Activated naive CD8-positive, alpha-beta T cell (primary cell): ENCODE data around the gene TSPAN5.

Experiments used
- H3K27ac Mint-ChIP-seq: one replicate; pipeline ENCODE4 v1.8.0; 2021; ENCODE audit warnings: mixed read lengths
- H3K27me3 Mint-ChIP-seq: one replicate; pipeline ENCODE4 v1.8.0; 2021; ENCODE audit warnings: mixed read lengths
- H3K36me3 Mint-ChIP-seq: one replicate; pipeline ENCODE4 v1.8.0; 2021; ENCODE audit warnings: mixed read lengths
- H3K4me1 Mint-ChIP-seq: one replicate; pipeline ENCODE4 v1.8.0; 2021; ENCODE audit warnings: low read depth, mixed read lengths
- H3K4me3 Mint-ChIP-seq: one replicate; pipeline ENCODE4 v1.8.0; 2021; ENCODE audit warnings: mild to moderate bottlenecking, mixed read lengths
- H3K9me3 Mint-ChIP-seq: one replicate; pipeline ENCODE4 v1.8.0; 2021; ENCODE audit warnings: low read depth, mixed read lengths

TSPAN5 gene

DNA sequence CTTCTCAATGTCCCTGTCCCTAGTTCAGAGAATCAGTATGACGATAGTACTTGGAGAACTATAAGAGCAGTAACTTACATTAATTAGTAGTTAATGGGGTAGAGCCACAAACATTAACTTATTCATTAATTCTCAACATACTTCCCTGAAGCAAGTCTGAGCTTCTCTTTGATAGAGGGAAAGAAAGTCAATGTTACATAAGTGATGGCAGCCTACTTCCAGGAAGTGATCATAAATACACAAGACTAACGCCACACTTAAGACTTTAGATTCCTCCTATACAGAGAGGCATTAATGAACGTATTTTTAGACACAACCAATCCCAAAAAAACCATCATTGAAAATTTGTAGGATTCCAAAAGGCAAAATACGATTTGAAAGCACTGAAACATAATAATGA lies 33.8 kb downstream of the TSPAN5 start:
- Mint-ChIP-seq H3K4me1 (peaks cover 54% of the 10 kb centered on the region), H3K9me3 (no peaks in the 10 kb centered on the region), H3K27me3 (no peaks in the 10 kb centered on the region), H3K27ac (no peak overlapping the region), H3K4me3 (peak overlapping the region; percentile 64), H3K36me3 (peaks cover 2% of the 10 kb centered on the region)

DNA sequence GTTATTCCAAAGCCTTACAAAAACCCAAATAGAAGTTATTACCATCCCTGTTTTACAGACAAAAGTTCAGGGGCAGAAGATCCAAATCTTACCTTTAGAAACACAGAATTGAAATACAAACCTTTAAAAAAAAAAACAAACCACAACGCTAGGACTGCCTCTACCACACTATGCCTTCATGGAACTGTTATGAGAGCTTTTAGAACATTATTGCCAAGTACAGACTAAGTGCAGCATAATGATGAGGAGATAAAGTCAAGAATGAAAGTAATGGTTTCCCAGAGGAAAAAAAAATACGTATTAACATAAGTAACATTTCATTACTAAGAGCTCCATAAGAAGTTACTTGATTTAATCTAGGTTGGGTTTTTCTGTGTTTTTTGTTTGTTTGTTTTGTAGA lies 34.3 kb downstream of the TSPAN5 start:
- Mint-ChIP-seq H3K4me1 (peaks cover 57% of the 10 kb centered on the region), H3K36me3 (peaks cover 2% of the 10 kb centered on the region), H3K27me3 (no peaks in the 10 kb centered on the region), H3K4me3 (no peak overlapping the region), H3K27ac (no peak overlapping the region), H3K9me3 (no peaks in the 10 kb centered on the region)

DNA sequence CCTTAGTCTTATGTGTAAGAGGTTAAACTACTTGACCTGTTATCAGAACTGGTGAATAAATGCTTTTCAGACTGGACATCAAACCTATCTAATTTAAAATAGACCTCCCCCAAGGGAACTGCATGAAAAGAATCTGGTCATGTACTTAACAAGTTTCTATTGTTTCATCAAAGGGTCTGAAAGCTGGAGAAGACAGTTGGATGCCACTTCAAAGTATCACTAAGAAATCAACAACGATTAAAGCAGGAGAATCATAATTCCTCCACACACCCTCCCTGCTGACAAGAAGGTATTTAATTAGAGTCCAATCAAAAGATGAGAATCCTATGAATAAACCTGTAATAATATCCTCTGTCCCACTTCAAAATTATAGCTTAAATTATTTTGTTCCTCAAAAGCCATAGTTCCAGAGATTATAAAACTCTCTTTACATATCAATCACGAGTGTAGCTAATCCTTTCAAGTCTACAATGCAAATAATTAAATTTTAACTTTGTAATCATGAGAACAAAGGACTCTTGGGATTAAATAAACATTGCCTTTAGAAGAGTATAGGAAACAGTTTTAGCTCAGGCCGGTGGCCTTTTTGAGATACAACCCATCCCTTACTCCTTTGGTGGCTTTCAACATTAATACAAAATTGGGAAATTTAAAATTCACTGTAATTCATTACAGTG lies 35.1 kb downstream of the TSPAN5 start:
- H3K27me3 Mint-ChIP-seq, result no peaks in the 10 kb centered on the region
- no peaks in the 10 kb centered on the region for H3K9me3 Mint-ChIP-seq
- no peaks in the 10 kb centered on the region for H3K36me3 Mint-ChIP-seq
- peaks cover 58% of the 10 kb centered on the region for H3K4me1 Mint-ChIP-seq
- no peak overlapping the region for H3K27ac Mint-ChIP-seq
- no peak overlapping the region for H3K4me3 Mint-ChIP-seq

DNA sequence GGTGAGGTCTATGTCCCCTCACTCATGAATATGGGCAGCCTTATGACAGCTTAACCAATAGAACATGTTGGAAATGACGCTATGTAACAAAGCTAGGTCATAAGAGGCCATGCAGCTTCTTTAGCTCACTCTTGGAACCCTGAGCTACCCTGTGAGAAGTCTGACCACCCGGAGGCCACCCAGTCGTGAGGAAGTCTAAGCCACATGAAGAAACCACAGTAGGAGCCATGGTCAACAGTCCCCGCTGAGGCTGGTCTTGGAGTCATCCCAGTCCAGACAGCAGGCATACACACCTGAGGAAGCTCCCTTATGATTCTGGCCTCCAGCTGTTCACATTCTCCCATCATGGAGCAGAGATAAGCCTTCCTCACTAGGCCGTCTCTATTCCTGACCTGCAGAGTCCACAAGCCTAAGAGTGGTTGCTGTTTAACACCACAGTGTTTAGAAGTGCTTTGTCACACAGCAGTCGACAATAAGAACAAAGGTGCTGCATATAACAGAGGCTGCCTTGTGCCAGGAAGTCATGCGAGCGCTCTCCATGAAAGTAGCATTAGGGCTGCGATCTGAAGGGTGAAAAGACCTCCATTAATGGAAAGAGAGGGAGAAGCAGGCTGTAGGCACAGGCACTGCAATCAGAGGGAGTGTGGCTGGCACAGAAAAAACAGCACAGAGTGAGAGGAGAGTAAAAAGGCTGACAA lies 38.2 kb downstream of the TSPAN5 start:
- no peak overlapping the region for H3K27ac Mint-ChIP-seq
- H3K27me3 Mint-ChIP-seq, result no peaks in the 10 kb centered on the region
- no peak overlapping the region for H3K4me3 Mint-ChIP-seq
- peaks cover 43% of the 10 kb centered on the region for H3K4me1 Mint-ChIP-seq
- H3K9me3 Mint-ChIP-seq, result no peaks in the 10 kb centered on the region
- H3K36me3 Mint-ChIP-seq, result peaks cover under 1% of the 10 kb centered on the region

DNA sequence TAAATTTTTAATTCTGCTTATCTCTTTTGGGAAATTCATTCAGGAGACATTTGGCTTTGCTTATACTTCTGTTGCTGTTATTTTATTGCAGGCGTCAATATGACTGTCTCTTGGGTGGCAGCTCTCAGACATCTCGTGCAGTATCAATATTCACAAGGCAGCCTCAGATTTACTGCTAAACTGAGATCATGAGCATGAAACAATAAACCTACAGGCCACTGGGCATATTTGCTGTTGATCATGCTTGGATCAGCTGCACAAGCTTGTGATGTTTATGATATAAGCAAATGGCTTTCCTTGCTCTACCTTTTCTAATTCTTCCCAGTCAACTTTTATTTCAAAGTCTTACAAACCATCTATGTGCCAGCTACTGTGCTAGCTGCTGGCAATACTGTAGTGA lies 39.2 kb downstream of the TSPAN5 start:
- H3K4me3 Mint-ChIP-seq, result no peak overlapping the region
- H3K27me3 Mint-ChIP-seq, result no peaks in the 10 kb centered on the region
- peaks cover 33% of the 10 kb centered on the region for H3K4me1 Mint-ChIP-seq
- H3K27ac Mint-ChIP-seq, result no peak overlapping the region
- H3K36me3 Mint-ChIP-seq, result peaks cover 2% of the 10 kb centered on the region
- no peaks in the 10 kb centered on the region for H3K9me3 Mint-ChIP-seq

- H3K27ac Mint-ChIP-seq, result no peak overlapping the region
- peaks cover 31% of the 10 kb centered on the region for H3K4me1 Mint-ChIP-seq
- H3K4me3 Mint-ChIP-seq, result no peak overlapping the region
- no peaks in the 10 kb centered on the region for H3K9me3 Mint-ChIP-seq
- H3K36me3 Mint-ChIP-seq, result peaks cover 2% of the 10 kb centered on the region
- H3K27me3 Mint-ChIP-seq, result no peaks in the 10 kb centered on the region
These were observed 39.7 kb downstream of the TSPAN5 start for GRCh38 chr4:98618680-98619079.

DNA sequence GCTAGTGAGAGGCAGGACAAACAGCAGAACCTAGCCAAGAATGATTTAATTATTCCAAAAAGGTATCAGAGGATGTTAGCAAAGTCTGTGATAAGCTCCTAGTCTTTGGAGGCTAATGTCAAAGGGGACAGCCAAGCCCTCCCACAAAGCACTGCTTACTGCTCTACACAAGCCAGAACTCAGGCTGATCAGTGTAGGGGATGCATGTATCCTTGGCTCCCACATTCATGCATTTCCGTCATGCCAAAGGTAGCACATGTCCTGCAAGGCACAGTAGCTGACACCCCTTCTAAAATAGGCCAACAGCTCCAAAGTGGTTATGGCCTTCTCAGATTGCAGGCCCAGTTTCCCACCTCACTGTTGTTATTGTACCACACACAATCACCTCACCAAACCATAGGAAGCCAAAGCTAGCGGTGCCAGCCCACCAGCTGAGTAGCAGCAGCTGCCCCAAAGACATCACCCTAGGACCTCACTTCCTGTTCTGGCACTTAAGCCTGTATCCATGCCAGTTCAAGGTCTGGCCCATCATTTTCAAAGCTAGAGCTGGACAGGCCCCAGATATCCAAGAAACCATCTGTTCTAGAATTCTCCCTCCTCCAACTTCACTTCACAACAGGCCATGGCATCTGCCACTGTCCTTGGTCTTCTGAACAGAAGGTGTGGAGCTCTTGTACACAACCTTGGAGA lies 40.9 kb downstream of the TSPAN5 start:
- Mint-ChIP-seq H3K27ac (no peak overlapping the region), H3K27me3 (no peaks in the 10 kb centered on the region), H3K4me1 (peaks cover 33% of the 10 kb centered on the region), H3K4me3 (no peak overlapping the region), H3K9me3 (no peaks in the 10 kb centered on the region), H3K36me3 (peaks cover 2% of the 10 kb centered on the region)

DNA sequence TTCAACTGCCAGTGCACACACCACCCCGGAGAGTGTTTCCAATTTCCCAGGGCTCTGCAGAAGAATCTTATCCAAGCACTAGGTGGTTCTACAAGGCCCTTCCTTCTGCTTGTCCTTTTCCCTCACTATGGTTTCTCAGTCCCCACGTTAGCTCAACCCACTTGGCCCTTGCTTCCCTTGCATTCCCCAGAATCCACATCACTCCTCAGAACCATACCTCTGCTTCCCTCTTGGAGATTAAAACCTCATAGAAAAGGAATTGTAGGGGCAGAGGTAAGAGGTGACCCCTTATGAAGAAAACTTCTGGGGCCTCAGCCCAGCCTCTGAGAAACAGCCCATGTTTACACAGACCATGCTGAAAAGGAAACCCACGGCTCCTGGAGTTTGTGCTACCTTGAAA lies 42.4 kb downstream of the TSPAN5 start:
- H3K27me3 Mint-ChIP-seq, result no peaks in the 10 kb centered on the region
- H3K27ac Mint-ChIP-seq, result no peak overlapping the region
- H3K36me3 Mint-ChIP-seq, result peaks cover 2% of the 10 kb centered on the region
- H3K4me1 Mint-ChIP-seq, result peaks cover 40% of the 10 kb centered on the region
- H3K4me3 Mint-ChIP-seq, result no peak overlapping the region
- H3K9me3 Mint-ChIP-seq, result no peaks in the 10 kb centered on the region

DNA sequence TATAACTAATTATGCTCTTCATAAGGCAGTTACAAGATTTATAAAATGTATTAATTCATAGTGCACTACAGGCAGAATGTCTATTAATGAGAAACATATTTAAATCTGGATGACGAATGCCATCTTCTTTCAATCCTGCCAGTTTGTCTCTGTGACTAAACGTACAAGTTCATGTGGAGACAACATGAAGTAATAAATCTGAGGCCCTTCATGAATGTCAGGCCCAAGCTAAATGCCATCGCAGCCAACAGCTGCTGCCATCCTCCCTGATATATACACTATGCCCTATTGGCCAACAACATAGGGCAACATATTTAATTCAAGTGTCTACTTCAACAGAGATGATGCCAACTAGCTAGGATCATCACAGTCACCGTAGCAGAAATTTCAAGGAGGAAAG lies 43.7 kb downstream of the TSPAN5 start:
- H3K27me3 Mint-ChIP-seq, result no peaks in the 10 kb centered on the region
- no peak overlapping the region for H3K27ac Mint-ChIP-seq
- no peaks in the 10 kb centered on the region for H3K9me3 Mint-ChIP-seq
- H3K36me3 Mint-ChIP-seq, result peaks cover 2% of the 10 kb centered on the region
- H3K4me1 Mint-ChIP-seq, result peaks cover 43% of the 10 kb centered on the region
- no peak overlapping the region for H3K4me3 Mint-ChIP-seq

GRCh38 chr4:98614094-98614493 lies 44.3 kb downstream of the TSPAN5 start:
- Mint-ChIP-seq H3K36me3 (peaks cover 2% of the 10 kb centered on the region), H3K9me3 (no peaks in the 10 kb centered on the region), H3K27ac (no peak overlapping the region), H3K4me1 (peaks cover 41% of the 10 kb centered on the region), H3K27me3 (no peaks in the 10 kb centered on the region), H3K4me3 (no peak overlapping the region)

DNA sequence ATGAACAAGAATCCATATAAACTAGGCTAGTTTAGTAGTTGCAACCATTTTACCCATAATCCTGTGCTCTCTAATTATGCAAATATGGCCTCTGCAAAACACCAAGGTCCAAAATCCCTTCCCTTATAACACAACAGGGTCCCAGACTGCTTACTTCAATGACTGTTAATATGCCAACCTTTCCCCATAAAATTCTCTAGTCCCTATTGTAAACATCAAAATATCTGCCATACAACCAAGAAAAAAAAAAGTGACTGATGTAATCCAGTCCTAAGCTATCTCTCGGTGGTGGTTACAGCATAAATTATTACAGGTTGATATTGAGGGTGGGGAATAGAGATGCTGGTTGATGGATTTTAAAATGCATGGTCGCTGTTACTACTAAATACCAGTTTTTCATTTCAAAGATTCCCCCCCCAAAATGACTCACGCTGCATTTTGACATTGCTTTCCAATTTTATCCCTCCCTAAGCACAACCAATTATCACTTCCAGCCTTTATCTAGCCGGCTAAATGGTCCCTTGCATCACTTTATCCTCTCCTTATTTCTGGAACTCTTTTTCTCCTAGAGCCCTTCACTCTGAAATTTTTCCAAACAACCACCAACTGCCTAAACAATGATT lies 44.8 kb downstream of the TSPAN5 start:
- H3K27ac Mint-ChIP-seq, result no peak overlapping the region
- no peaks in the 10 kb centered on the region for H3K9me3 Mint-ChIP-seq
- peaks cover 2% of the 10 kb centered on the region for H3K36me3 Mint-ChIP-seq
- peaks cover 44% of the 10 kb centered on the region for H3K4me1 Mint-ChIP-seq
- no peak overlapping the region for H3K4me3 Mint-ChIP-seq
- H3K27me3 Mint-ChIP-seq, result no peaks in the 10 kb centered on the region

- no peak overlapping the region for H3K4me3 Mint-ChIP-seq
- H3K36me3 Mint-ChIP-seq, result peaks cover 2% of the 10 kb centered on the region
- H3K27ac Mint-ChIP-seq, result peak overlapping the region; percentile 29
- H3K9me3 Mint-ChIP-seq, result no peaks in the 10 kb centered on the region
- peaks cover 44% of the 10 kb centered on the region for H3K4me1 Mint-ChIP-seq
- no peaks in the 10 kb centered on the region for H3K27me3 Mint-ChIP-seq
These were observed 45.8 kb downstream of the TSPAN5 start for GRCh38 chr4:98612318-98613250.

DNA sequence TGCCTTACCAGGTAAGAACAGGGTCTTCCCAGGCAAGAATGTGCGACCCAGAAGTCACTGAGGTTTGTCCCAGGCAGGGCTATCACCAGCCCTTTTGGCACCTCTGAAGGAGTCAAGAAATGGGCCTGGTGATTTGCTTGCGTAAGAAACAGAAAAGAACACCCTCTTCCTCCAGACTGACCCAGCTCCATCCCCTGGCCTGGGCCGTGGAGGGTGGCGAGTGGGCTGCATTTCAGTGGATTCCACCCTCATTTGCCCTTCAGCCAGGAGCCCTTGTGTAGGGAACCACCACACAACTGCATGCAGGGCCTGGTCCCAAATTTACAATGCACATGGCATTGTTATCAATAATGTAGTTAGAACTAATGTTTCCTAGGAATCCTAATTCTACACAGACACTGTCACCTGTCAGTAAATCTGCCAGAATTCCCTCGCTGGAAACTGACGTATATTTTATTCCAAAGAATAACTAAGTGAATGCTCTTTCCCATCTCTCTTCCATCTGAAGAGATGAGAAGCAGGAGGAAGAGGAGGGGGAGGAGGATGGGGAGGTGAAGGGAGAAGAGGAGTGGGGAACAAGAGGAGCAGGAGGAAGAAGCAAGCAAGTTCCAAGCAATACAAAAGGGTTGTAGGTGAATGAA lies 46.6 kb downstream of the TSPAN5 start:
- Mint-ChIP-seq H3K27ac (peak overlapping the region; percentile 68), H3K36me3 (peaks cover 2% of the 10 kb centered on the region), H3K9me3 (no peaks in the 10 kb centered on the region), H3K27me3 (no peaks in the 10 kb centered on the region), H3K4me3 (no peak overlapping the region), H3K4me1 (peaks cover 48% of the 10 kb centered on the region)
